Measurements from ENCODE around the gene VPS41.

VPS41 gene

DNA sequence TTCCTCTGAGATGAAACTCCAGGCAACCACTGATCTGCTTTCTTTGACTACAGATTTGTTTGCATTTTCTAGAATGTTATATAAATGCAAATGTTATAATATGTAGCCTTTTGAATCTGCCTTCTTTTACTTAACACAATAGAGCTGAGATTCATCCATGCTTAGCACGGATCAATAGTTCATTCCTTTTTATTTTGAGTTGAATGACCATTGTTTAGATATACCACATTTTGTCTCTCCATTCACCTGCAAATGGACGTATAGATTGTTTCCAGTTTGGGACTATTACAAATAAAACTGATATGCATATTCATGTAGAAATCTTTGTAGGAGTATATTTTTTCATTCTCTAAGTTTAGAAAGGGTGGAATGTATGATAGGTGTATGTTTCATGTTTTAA is 57.7 kb downstream of the VPS41 start:
- no peak for DNase-seq

DNA sequence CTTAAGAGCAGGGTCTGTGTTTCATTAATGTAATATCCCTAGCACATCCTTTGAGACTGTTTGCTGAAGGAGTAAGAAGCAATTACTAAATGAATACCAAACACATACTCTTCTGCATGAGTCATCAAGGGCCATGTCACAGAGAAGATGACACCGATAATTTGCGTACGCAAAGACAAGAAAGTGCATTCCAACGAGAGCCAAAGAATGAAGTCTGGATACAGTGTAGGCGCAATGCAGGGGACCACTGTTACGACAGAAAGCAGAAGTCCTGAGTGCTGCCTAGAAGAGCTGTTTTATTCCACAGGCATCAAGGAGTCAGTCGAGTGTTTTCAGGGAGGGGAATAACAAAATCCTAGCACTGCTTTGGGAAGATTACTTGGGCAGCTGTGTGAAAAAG is 62.7 kb downstream of the VPS41 start:
- DNase-seq, result no peak

DNA sequence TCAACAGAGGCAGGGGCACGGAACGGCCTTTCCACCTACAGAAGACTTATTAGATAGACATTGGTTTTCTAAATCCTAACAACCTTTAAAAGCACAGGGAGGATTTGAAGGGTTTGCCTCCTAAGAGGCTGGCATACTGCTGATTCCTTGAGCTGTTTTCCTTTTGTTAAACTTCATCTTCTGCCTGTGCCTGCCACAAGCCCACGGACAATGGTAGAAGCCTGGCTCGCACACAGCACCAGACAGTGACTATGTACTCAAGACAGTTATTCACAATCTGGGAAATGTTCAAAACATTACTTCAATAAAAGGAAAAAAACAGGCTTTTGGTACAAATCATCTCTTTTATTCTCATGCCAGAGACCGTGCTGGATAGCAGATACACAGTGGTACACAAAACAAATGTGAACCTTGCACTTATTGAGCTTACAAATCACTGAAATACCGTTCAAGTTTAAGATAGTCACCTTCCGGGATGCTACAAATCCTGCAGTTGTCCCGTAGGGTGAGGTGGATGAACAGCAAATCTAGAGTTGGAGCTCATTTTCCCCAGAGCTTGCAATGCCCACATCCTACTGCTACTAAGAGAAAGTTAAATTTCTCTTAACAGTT is 63.9 kb downstream of the VPS41 start:
- no peak for DNase-seq

DNA sequence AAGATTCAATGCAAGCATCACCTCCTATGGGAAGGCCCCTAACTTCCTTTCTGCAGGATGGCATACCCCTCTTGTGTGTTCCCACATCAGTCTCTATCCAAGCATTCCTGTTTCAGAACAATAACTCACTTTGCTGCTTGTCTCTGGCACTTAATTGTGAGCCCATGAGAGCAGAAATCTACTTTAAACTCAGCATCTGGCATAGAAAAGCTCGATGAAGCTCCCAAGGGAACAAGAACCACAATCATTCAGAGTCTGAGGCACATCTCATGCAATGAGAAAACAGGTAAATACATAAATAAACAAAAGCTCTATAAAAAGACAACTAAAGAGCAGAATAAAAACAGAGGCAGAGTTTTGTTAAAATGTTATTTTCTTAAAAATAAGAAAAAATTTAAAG is 66.2 kb downstream of the VPS41 start:
- no peak for DNase-seq

DNA sequence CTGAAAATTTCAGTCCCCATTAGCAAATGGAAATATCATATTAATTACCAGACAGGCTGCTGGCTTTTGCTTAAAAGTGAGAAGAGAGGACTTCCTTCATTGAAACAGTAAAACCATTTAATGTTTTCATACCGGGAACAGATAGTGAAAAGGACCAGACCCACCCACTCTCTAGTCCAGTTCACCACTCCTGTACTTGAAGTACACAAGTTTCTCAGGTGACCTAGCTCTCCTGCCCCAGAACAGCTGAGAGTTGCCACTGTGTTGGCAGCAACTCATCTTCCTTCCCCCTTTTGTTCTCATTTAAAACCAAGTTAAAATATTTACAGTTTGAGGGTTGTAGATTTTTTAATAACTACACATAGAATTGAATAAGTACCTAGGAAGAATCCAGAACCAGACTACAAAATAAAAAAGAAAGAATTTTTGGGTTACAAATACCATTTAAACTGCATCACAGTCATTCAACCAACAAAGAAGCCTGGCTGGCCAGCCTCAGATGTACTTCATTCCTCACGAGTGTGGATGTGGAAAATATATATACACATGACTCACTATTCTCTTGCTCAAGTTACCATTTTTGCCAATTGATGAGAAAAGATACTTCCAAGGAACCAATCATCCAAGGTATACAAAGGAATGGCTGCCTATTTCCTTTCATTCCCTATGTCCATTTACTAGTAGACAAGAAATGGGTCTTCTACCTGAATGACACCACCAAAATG is 68.1 kb downstream of the VPS41 start:
- DNase-seq, result no peak

DNA sequence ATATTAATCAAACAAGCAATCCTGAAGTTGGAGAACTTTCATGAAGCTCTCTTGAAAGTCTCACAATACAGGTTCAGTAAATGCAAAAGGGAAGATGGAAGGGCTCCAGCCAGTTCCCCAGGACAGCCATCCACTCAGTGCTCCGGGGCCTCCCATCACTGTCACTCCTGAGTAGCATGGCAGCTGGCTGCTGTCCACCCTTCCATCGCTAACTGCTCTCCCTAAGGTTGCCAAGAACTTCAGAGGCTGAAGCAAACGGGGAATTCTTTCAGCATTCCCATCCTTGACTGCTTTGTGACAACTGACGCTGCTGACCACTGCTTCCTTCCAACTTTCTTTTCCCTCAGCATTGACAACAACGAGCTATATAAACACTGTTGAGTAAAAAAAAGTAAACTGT is 69.1 kb downstream of the VPS41 start:
- DNase-seq, result no peak

DNA sequence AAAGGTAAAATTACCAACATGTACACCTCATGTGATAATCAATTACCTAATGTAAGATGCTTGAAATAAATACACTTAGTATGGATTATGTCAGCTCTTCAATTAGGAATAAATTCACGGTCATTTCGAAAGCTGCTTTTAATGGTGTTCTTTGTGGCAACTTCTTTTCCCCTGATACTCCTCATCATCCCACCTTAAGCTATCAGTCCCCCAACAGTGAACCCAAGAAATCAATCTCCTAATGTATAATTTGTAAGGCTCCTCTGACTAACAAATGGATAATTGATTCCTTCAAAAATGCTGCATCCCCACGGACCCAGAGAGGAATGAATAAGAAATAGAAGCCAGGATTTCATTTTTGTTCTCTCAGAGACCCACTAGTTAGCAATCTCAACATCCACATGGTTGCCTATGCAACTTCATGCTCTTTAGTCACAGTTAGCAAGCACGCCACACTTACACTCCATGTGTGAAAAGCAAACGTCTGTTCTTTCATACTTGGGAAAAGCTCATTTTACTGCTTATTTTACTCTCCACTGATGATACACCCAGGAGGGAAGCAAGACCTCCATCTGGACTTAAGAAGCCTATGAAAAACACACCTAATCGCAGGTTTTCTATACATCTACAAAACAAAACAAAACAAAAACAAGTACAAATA is 70.1 kb downstream of the VPS41 start:
- no peak for DNase-seq

DNA sequence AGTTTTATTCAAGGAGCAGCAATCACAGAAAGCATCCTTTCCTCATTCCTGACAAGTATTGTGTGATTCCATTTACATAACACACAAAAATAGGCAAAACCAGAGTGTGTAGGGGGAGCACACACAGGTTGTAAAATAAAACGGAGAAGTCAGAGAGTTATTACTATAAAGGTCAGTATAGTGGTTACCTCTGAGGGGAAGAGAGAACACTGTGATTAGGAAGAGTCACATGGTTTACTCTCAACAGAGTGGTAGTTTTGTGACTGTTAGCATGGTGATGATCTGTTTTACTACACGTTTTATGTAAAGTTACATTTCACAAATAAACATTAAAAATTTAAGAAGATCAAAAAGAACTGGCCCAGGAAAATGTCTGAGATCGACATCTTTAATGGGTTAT is 74.6 kb downstream of the VPS41 start:
- no peak for DNase-seq

DNA sequence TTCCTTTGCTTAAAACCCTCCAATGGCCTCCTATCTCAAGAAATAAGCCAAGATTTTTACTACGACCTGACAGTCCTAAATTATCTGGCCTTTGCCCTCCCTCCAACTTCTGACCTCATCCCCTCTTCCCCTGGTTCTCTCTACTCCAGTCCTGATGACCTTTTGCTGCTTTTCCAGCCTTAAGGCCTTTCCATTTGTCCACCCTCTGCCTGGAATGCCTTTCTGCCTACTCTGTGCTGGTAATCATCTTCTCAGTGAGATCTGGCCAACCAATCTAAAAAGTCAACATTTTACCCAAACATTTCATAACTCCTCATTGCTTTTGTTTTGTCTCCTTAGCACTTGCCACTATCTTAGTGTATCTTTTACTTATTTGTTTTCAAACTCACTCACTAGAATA is 75.7 kb downstream of the VPS41 start:
- no peak for DNase-seq

DNA sequence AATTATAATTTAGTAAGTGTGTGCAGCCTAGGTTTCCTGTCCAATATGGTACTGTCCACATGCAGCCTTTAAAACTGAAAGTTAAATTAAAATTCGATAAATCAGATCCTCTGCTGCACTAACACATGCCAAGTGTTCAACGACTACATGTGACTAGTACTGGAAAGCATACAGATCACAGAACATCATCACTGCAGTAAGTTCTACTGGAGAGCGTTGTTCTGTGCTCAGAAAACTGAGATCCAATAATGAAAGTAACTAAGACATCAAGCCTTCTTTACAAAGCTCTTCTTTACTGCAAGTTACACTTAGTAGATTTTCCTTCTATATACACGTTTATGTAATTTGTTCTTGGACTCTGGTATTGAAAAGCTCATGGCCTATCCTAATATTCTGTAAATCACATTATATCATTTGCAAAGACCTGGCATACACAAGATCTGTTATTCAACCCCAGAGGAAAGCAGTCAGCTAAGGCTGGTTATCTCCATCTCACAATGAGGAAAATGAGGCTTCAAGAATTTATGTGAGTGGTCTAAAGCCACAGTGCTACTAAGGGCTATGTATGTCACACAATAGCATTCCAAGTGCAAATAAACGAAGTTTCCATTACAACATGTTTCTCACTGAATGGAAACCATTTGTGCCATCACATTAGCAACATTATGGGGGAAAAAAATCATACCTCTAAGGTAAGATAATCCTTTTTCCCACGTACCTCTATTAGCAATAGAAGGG is 77.6 kb downstream of the VPS41 start:
- DNase-seq, result no peak

DNA sequence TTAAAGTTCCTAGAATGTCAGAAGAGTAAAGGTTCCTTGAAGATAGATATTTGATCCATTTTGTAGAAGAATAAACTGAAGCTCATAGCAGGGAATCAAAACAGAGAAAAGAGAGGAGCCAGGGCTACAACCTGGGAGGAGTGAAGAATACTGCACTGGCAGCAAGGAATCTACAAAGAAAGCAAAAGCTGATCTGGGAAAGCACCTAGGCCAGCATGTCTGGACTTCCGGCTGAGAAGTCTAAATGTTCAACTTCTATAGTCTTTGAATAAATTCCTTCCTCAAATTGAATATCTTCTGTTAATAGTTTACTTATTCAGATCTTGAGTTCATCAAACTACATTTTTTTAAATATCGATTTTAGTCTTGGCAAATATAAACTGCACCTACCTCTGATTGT is 78.2 kb downstream of the VPS41 start:
- DNase-seq, result no peak

DNA sequence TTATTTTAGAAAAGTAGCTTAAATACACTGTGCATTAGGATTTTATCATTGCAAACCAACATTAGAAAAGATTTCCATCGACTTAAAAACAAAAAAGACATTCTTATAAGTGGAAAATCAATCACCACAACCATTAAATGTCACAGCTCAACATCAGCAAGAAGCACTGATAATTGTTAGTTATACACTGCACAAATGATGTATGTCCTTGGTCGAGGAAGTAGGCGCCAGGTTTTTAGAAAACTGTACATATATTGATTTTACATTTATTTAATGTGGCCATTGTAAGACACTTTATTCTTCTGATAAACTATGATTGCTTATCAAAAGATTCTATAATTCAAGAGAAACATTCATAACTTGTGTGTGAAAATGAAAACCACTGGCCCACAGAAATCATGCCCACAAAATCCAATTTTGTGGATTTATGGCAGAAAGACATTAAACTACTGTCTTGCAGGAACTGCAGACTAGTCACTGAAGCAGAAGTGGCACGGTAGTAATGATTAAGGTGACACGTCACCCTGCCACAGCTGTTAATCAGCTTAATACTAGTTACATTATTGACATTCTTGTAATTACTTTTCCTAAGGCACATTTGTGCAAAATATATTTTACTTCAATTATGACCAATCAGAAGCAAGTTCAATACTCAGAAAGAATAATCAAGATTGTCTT is 79.4 kb downstream of the VPS41 start:
- DNase-seq, result no peak

DNA sequence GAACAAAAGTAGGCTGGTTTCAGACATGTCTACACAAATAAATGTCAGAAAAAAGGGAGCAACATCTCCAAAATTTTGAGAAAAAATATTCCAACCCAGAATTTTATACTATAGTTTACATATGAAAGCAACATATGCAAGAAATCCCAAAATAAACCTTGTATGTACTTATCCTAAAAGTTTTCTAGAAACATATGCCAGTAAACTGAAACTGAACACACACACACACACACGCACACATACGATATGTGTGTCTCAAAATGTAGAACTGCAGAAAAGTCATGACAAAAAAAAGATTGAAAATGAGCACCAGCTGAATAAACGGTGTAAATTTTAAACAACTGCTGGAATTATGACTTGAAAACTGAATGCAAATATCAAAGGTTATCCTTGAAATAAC is 81.0 kb downstream of the VPS41 start:
- no peak for DNase-seq

DNA sequence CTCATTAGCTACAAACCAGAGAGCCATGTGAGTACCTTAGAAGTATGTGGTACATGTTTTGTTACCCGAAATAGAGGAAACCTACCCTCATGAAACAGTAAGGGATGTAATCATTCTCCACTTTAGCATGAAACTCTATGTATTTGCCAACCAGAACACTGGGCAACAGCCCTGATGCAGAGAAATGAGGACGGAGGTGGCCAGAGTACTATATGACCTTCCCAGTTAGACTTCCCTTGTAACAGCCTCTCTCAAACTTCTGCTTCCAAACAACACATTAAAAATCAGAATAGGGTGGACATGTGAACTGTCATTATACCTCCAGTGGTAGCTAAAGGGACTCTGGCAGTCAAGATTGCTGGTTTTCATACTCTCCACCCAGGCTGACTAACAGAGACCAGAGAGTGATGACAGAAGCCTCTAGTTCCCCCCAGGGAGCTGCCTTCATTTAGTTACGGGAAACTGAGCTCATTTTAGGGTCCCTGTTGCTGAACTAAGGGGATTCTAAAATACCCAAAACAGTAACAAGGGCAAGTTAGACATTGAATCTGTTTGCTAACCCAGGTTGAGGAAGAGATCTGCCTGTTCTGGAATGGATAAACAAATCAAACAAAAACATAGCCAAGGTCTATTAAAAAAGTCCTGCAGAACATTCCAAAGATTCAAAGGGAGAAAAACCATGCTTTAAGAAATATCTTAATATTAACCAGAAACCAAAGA is 83.1 kb downstream of the VPS41 start:
- DNase-seq, result no peak

DNA sequence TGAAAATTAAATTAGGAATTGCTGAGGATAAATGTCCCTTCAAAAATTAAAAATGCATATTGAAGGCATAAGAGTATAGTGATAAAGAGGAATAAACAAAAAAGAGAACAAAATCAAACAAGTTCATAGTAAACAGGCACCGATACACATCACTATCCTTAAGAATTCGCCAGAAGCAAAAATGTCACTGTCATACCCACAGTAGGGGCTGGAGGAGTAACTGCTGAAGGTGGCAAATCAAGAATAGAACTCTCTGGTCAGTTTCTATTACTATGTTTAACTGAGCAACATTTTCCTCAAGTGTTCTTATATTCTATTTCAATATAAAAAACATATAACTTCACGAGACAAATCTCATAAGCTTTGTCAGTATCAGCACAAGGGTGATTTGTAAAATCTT is 84.0 kb downstream of the VPS41 start:
- DNase-seq, result no peak

DNA sequence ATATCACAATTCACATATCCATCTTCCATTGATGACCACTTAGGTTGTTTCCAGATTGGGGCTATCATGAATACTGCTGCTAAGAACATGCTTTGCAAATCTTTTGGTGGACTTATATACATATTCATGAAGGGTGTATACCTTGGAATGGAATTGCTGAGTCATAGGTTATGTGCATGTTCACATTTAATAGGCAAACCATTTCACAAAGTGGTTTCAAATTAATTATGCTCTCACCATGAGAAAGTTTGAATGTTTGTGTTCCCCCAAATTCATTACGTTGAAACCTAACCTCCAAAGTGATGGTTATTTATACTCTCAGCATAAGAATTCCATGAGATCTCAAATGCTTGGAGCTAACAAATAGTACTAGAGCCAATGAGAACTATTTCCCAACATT is 86.4 kb downstream of the VPS41 start:
- no peak for DNase-seq

DNA sequence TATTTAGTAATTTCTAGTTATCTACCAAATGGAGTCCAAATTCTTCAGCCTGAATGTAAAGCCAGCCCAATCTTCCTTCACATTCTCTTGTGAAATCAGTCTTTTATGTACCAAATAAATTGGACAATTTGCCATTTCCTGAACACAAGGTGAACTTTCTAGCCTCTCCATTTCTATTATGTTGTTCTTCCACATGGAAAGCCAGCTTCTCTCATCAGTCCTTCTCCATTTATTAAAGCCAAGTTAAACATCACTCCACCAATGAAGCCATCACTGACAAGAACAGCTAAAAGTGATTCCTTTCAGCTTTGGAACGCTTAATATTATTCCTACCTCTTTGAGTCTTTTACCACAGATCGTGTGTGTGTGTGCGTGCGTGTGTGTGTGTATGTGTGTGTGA is 88.4 kb downstream of the VPS41 start:
- DNase-seq, result no peak

DNA sequence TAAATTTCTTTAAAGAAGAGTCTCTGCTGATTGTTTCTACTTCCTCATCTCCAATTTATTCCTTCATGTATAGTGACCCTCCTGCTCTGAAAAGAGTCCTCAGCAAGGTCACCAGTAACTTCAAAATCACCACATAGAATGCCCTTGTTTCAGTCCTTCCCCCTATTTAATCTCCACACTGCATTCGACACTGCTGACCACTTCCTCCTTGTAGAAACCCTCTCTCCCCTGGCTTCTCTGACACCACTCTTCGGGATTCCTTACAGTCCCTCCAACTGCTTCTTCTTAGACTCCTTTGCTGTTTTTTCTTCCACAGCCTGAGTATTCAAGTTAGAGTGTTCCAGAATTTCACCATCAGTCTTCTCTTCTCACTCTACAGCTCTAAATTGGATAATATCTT is 89.5 kb downstream of the VPS41 start:
- no peak for DNase-seq

DNA sequence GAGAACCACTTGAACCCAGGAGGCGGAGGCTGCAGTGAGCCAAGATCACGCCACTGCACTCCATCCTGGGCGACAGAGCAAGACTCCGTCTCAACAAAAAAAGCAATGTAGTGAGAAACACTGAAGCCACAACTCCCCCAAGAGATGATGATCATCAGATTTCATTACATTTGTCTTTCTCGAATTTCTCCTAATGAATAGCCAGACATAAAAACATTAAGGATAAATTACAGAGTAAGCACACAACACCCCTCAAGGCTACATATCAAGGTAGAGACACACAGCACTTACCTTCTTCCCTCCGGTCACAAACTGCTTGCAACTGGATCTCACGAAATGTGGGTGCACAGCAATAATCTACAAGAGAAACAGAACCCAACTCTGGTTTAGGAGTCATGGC is 91.5 kb downstream of the VPS41 start:
- no peak for DNase-seq

DNA sequence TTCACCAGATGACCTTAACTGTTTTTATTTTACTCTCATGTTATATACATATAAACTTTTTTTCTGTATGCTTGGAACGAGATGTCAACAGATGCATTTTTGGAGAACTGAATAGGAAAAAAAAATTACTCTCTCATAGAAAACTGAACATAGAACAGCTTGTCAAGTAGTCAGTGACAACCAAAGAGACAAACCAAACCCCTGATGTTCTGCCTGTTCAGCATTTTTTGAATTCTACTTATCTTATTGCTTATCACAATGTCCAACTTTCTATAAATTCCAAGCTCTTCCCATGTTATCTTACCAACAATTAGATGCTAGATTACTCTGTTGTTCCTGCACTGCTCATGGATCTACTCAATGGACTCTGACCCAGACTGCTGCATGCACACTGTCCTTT is 95.2 kb downstream of the VPS41 start:
- DNase-seq, result no peak

DNA sequence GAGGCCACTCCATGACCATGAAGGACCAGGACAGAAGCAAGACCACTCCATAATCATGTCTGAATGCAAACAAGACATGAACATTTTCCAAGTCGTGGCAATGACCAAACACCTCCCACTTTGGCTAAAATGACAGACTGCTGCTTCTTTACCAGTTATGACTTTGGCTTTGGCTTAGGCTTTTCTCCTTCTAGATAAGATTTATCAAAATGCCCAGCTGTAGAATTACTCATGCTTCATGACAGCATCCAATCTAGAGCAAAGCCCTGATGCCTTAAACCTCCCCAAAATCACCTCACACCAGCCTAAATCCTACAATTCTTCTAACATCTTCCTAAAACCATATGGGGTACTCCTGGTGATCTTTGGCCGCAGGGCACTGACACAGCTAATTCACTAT is 102.1 kb downstream of the VPS41 start:
- no peak for DNase-seq

DNA sequence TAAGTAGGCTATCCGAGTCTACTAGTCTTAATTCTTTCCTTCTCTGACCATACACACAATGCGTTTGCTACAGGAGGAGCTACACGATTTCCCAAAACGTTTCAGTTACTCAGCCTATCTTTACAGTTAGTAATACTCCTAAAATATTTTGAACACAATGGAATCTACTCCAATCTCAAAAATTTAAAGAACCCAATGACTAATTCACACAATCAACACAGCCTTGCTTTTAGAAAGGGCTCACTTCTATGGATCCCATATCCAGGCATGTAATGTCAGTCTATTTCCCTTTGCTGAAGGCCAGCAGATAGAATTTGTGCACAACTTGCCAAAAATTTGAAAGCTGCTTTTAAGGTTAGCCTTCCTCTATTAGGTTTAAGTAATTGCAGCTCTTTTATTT is 107.2 kb downstream of the VPS41 start:
- DNase-seq, result no peak

Data from stimulated activated CD4-positive, alpha-beta T cell treated with anti-CD3 and anti-CD28 coated beads, Interleukin-4, amount 100 ng/mL, for 24 hours (primary cell).